T-cell (primary cell): ENCODE measurements around the gene LDLR. TPM values are rescaled to one million over a fixed set of nuclear protein-coding genes. Genes with fewer than 3 reads are reported as not detected.

Experiments
- ATAC-seq, 4 experiments: fragments of 200-7000 bp in 3 of 4; fragments of 150-1000 bp in 1 of 4; cut with Tn5 transposase; replicated peaks in 1 of 4; 1 replicate in 3 of 4; 2 replicates in 1 of 4; pipeline ENCODE4 v1.10.0; 2021; ENCODE audit warnings: moderate library complexity in 3 of 4, mild to moderate bottlenecking in 2 of 4, moderate number of reproducible peaks in 1 of 4
- CTCF ChIA-PET, 2 donors: fragments of 300-600 bp; sonication (Branson Sonifier 250); formaldehyde crosslinking; loops; one replicate each; lab custom pipeline; 2022; ENCODE audit warnings: antibody characterized with exemption in 2 of 2; lab: Charles Lee
- POLR2A ChIA-PET, 2 donors: fragments of 300-600 bp; sonication (Branson Sonifier 250); formaldehyde crosslinking; loops; one replicate each; lab custom pipeline; 2022; ENCODE audit warnings: antibody characterized with exemption in 2 of 2; lab: Charles Lee
- DNase-seq, 35 experiments: peaks; one replicate each; pipeline versions ENCODE4 v3.0.0 to v3.0.0-alpha.2; 2013 to 2023
- H3K27ac ChIP-seq: one replicate; pipeline ENCODE4 v1.5.1; 2013; ENCODE audit warnings: low read length
- H3K27me3 ChIP-seq, 2 experiments: replicated peaks in 1 of 2; 1 replicate in 1 of 2; 2 replicates in 1 of 2; pipeline versions ENCODE4 v1.6.1 to v1.7.0; 2013; ENCODE audit warnings: low read length in 1 of 2, mixed read lengths in 1 of 2; ENCODE audit not compliant: control insufficient read depth in 2 of 2, insufficient read depth in 2 of 2; ENCODE audit errors: extremely low read depth in 1 of 2
- H3K36me3 ChIP-seq, 2 donors: 1 replicate in 1 of 2; 2 replicates in 1 of 2; pipeline versions ENCODE4 v1.6.1 to v1.7.0; 2013; ENCODE audit warnings: low read length in 1 of 2; ENCODE audit not compliant: control insufficient read depth in 2 of 2, insufficient read depth in 1 of 2; ENCODE audit errors: extremely low read depth in 1 of 2
- H3K4me1 ChIP-seq, 2 experiments: 1 replicate in 1 of 2; 2 replicates in 1 of 2; pipeline versions ENCODE4 v1.6.1 to v1.7.0; 2013; ENCODE audit warnings: low read length in 2 of 2, mixed read lengths in 1 of 2; ENCODE audit not compliant: insufficient read depth in 2 of 2, control insufficient read depth in 1 of 2; ENCODE audit errors: extremely low read depth in 1 of 2
- H3K4me3 ChIP-seq, 2 donors: 1 replicate in 1 of 2; 2 replicates in 1 of 2; pipeline versions ENCODE4 v1.5.1 to v1.7.0; 2013; ENCODE audit warnings: mild to moderate bottlenecking in 2 of 2, low read length in 1 of 2, moderate library complexity in 1 of 2; ENCODE audit not compliant: control insufficient read depth in 1 of 2; ENCODE audit errors: extremely low read depth in 1 of 2
- H3K9me3 ChIP-seq: 2 replicates; pipeline ENCODE4 v1.7.0; 2013
- H3K27ac Mint-ChIP-seq, 2 donors: one replicate each; pipeline ENCODE4 v1.8.0; 2020 to 2021; ENCODE audit warnings: mild to moderate bottlenecking in 2 of 2, mixed read lengths in 2 of 2
- H3K27me3 Mint-ChIP-seq, 2 donors: one replicate each; pipeline ENCODE4 v1.8.0; 2021 to 2022; ENCODE audit warnings: mixed read lengths in 2 of 2
- H3K36me3 Mint-ChIP-seq: one replicate; pipeline ENCODE4 v1.8.0; 2021; ENCODE audit warnings: mixed read lengths
- H3K4me1 Mint-ChIP-seq, 3 donors: one replicate each; pipeline ENCODE4 v1.8.0; 2020 to 2022; ENCODE audit warnings: mixed read lengths in 3 of 3, mild to moderate bottlenecking in 1 of 3
- H3K4me3 Mint-ChIP-seq, 3 donors: one replicate each; pipeline ENCODE4 v1.8.0; 2020 to 2022; ENCODE audit warnings: mild to moderate bottlenecking in 3 of 3, mixed read lengths in 3 of 3, moderate library complexity in 3 of 3
- H3K9me3 Mint-ChIP-seq, 3 donors: one replicate each; pipeline ENCODE4 v1.8.0; 2020 to 2022; ENCODE audit warnings: mixed read lengths in 3 of 3
- WGBS: methylation state at CpG from one replicate; pipeline ENCODE4 v1.1.5; 2013; ENCODE audit warnings: missing lambda C conversion rate; ENCODE audit not compliant: insufficient coverage; 5-methylcytosine and 5-hydroxymethylcytosine counted together
- total RNA-seq, 35 experiments: library from RNA in 6 of 35; stranded (reverse) in 6 of 35; fragments of 120-200 nt in 1 of 35; gene quantifications; one replicate each; pipeline versions ENCODE4 v1.2.1 to v1.2.4 and lab custom pipeline; 2013 to 2026

LDLR gene
- total RNA-seq, 5 donors from 2014 or later (not counting 1 experiment from before 2014, with no cell fraction given), result 33.8 to 50.4 (median 42.0) TPM

DNA sequence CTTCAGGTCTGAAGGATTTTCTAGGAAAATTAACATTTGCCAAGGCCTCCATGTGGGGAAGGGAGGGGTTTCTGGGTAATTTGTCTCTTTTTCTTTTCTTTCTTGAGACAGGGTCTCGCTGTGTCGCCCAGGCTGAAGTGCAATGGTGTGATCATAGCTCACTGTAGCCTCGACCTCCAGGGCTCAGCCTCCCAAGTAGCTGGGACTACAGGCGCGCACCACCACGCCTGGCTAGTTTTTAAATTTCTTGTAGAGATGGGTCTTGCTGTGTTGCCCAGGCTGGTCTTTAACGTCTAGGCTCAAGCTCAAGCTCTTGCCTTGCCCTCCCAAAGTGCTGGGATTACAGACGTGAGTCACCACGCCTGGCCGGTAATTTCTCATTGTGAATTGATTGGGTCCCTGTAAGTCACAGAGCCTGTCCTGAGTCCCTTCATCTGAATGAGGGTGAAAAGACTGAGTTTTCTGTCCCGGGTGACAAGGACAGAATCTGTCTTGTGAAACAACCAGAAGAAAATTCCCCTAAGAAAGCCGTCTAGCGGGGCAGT, 76.3 kb downstream of the LDLR start:
- Mint-ChIP-seq H3K27me3 (no peaks in the 10 kb centered on the region), H3K4me1 (no peaks in the 10 kb centered on the region), H3K36me3 (no peaks in the 10 kb centered on the region), H3K27ac (no peak overlapping the region), H3K4me3 (no peak overlapping the region), H3K9me3 (no peaks in the 10 kb centered on the region)
- WGBS, result 83% methylated on average over 7 of the region's 13 CpGs
- H3K9me3 ChIP-seq, result no peaks in the 10 kb centered on the region
- ChIA-PET CTCF (interaction anchor here in 1 of 2 donors (0.5 kb wide), 1 partner anchor 96 kb away, joined by 4 read pairs; no protein-coding TSS in a partner anchor), POLR2A (no interaction called here)
- H3K27me3 ChIP-seq, result peaks cover 0 to 18% of the 10 kb centered on the region in 2 experiments
- DNase-seq (no peak), ATAC-seq (no peak)
- no peaks in the 10 kb centered on the region for H3K4me1 ChIP-seq
- no peak overlapping the region for H3K27ac ChIP-seq
- H3K36me3 ChIP-seq, result no peaks in the 10 kb centered on the region
- H3K4me3 ChIP-seq, result no peak overlapping the region

DNA sequence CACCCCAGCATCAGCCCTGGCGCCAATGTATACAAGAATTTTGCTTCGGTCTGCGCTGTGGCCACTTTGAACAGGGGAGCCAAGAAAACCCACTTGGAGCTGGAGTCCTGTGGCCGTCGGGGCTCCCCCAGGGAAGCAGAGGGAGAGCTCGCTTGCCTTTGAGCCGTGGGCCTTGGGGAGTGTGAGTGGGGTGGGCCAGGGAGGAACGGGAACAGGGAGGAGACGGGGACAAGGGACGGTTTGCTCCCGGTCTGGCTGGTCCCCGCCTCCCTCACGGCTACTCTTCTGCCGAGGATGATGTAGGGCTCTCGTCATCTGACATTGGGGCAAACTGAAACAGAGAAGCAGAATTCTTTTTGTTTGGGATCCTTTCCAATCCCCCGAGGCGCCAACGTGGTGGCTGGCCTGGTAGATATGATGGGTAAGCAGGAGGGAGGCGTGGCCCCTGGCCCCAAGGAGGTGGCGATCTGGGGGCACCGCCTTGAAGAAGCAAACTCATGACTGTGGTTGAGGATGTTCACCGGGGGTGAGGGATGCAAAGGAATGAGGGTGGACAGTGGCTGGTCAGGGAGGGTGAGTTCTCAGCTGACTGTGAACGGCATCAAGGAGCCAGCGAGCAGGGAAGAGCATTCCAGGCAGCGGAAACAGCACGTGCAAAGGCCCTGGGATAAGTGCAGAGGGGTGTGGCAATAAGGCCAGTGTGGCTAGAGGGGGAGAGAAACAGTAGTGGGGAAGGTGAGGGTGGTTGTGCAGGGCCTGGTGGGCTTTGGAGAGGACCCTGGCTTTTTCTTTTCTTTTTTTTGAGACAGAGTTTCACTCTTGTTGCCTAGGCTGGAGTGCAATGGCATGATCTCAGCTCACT, 77.2 kb downstream of the LDLR start:
- DNase-seq (no peak), ATAC-seq (no peak)
- ChIA-PET CTCF (interaction anchor here in 1 of 2 donors (0.5 to 0.7 kb wide), 2 partner anchors 53 to 97 kb away, joined by 3 to 4 read pairs; no protein-coding TSS in a partner anchor), POLR2A (no interaction called here)
- 89% methylated on average over 24 of the region's 26 CpGs for WGBS
- no peaks in the 10 kb centered on the region for H3K4me1 Mint-ChIP-seq
- H3K4me3 ChIP-seq, result no peak overlapping the region
- H3K27ac ChIP-seq, result no peak overlapping the region
- H3K4me1 ChIP-seq, result no peaks in the 10 kb centered on the region
- H3K36me3 ChIP-seq, result no peaks in the 10 kb centered on the region
- no peak overlapping the region for H3K4me3 Mint-ChIP-seq
- H3K36me3 Mint-ChIP-seq, result no peaks in the 10 kb centered on the region
- peaks cover 0 to 18% of the 10 kb centered on the region in 2 experiments for H3K27me3 ChIP-seq
- no peak overlapping the region for H3K27ac Mint-ChIP-seq
- H3K27me3 Mint-ChIP-seq, result no peaks in the 10 kb centered on the region
- H3K9me3 Mint-ChIP-seq, result no peaks in the 10 kb centered on the region
- no peaks in the 10 kb centered on the region for H3K9me3 ChIP-seq

- 89% methylated on average over 7 of the region's 7 CpGs for WGBS
- CTCF ChIA-PET, result no interaction called here
Observed at GRCh38 chr19:11168568-11168967, 79.3 kb downstream of the LDLR start.

DNA sequence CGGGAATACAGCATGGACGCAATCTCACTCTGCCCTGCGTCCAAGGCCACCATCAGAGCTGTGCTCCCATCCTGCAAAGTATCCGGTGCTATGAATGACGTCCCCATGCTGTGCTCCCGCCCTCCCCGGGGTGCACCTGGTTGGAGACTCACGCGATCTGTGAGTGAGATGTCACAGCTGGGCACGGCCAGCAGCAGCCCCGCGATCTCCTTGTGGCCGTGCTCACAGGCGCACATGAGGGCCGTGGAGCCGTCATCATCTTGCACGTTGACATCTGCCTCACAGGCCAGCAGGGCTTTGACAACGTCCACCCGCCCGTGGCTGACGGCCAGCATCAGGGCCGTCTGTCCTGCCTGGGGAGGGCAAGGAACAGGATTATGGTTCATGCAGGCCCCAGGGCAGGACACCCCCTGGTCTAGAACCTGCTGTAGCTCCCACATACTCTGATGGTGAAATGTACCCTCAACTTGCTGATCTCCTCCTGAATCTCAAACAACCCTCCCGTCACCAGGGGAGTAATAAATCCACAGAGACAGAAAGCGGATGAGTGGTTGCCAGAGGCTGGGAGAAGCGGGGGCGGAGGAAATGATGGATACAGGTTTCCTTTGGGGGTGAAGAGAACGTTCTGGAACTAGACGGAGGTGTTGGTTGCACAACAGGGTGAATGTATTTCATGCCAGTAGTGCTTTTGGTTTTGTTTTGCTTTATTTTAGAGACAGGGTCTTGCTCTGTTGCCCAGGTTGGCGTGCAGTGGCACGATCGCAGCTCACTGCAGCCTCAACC, 80.8 kb downstream of the LDLR start:
- Histone ChIP-seq H3K27me3 (peaks cover 0 to 10% of the 10 kb centered on the region in 2 experiments), H3K27ac (no peak overlapping the region), H3K36me3 (no peaks in the 10 kb centered on the region), H3K4me1 (no peaks in the 10 kb centered on the region), H3K4me3 (no peak overlapping the region), H3K9me3 (no peaks in the 10 kb centered on the region)
- Mint-ChIP-seq H3K9me3 (no peaks in the 10 kb centered on the region), H3K36me3 (no peaks in the 10 kb centered on the region), H3K4me1 (no peaks in the 10 kb centered on the region), H3K27me3 (no peaks in the 10 kb centered on the region), H3K27ac (no peak overlapping the region), H3K4me3 (no peak overlapping the region)
- WGBS, result 91% methylated on average over 26 of the region's 31 CpGs
- ATAC-seq (no peak), DNase-seq (no peak)
- ChIA-PET POLR2A (no interaction called here), CTCF (no interaction called here)

More at GRCh38 chr19:11168568-11168967, 79.3 kb downstream of the LDLR start:
- ATAC-seq, result no peak
- H3K9me3 ChIP-seq, result no peaks in the 10 kb centered on the region
- H3K9me3 Mint-ChIP-seq, result no peaks in the 10 kb centered on the region
- no peak overlapping the region for H3K27ac ChIP-seq
- H3K36me3 ChIP-seq, result no peaks in the 10 kb centered on the region
- POLR2A ChIA-PET, result no interaction called here
- peaks cover 0 to 15% of the 10 kb centered on the region in 2 experiments for H3K27me3 ChIP-seq
- H3K27me3 Mint-ChIP-seq, result no peaks in the 10 kb centered on the region
- no peak overlapping the region for H3K4me3 ChIP-seq
- no peak for DNase-seq
- H3K36me3 Mint-ChIP-seq, result no peaks in the 10 kb centered on the region
- no peak overlapping the region for H3K27ac Mint-ChIP-seq
- no peaks in the 10 kb centered on the region for H3K4me1 Mint-ChIP-seq
- no peaks in the 10 kb centered on the region for H3K4me1 ChIP-seq
- no peak overlapping the region for H3K4me3 Mint-ChIP-seq

DNA sequence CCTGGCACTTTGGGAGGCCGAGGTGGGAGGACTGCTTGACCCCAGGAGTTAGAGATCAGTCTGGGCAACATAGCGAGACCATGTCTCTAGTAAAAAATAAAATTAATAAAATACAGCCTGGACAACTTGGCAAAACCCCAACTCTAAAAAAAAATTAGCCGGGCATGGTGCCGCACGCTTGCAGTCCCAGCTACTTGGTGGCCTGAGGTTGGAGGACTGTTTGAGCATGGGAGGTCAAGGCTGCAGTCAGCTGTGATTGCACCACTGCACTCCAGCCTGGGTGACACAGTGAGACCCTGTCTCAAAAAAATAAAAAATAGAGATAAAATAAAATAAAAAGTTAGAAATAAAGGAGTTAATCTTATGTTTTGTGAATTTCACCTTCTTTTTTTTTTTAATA, 81.9 kb downstream of the LDLR start:
- DNase-seq, result no peak
- no peak for ATAC-seq
- Mint-ChIP-seq H3K36me3 (no peaks in the 10 kb centered on the region), H3K4me1 (no peaks in the 10 kb centered on the region), H3K4me3 (no peak overlapping the region), H3K9me3 (no peaks in the 10 kb centered on the region), H3K27ac (no peak overlapping the region), H3K27me3 (no peaks in the 10 kb centered on the region)
- Histone ChIP-seq H3K9me3 (no peaks in the 10 kb centered on the region), H3K4me1 (no peaks in the 10 kb centered on the region), H3K36me3 (no peaks in the 10 kb centered on the region), H3K27me3 (peaks cover 0 to 10% of the 10 kb centered on the region in 2 experiments), H3K27ac (no peak overlapping the region), H3K4me3 (no peak overlapping the region)
- ChIA-PET CTCF (no interaction called here), POLR2A (no interaction called here)
- WGBS, result no CpG with 5 or more reads among the region's 5 CpGs

DNA sequence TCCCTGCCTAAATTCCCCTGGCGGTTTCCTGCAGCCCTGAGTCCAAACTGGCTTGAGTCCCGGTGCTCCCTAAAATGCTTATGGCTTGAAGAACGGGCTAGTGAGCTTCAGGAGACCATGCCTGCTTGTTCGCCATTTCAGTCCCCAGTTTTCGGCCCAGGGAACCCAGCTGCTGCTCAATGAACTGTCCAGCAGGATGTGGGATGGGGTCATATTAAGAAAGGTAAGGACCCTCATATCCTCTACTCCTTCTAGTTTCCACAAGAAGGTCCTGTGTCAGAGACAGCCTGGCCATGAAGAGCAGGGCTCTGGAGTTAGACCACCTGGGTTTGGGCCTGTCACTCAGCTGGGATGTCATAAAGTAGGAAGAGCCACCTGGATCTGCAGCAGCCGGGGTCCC, 83.3 kb downstream of the LDLR start:
- ATAC-seq, result no peak
- CTCF ChIA-PET, result interaction anchor here in 1 of 2 donors (0.6 kb wide), 1 partner anchor 24 kb away, joined by 3 read pairs; no protein-coding TSS in a partner anchor

More for the DNA sequence above, 83.3 kb downstream of the LDLR start:
- POLR2A ChIA-PET, result no interaction called here
- H3K4me3 Mint-ChIP-seq, result no peak overlapping the region
- H3K36me3 ChIP-seq, result no peaks in the 10 kb centered on the region
- H3K4me3 ChIP-seq, result no peak overlapping the region
- peaks cover 0 to 4% of the 10 kb centered on the region in 2 experiments for H3K27me3 ChIP-seq
- no peaks in the 10 kb centered on the region for H3K9me3 Mint-ChIP-seq
- no peaks in the 10 kb centered on the region for H3K4me1 Mint-ChIP-seq
- H3K36me3 Mint-ChIP-seq, result no peaks in the 10 kb centered on the region
- H3K27ac ChIP-seq, result no peak overlapping the region
- H3K9me3 ChIP-seq, result no peaks in the 10 kb centered on the region
- H3K27me3 Mint-ChIP-seq, result no peaks in the 10 kb centered on the region
- no peak overlapping the region for H3K27ac Mint-ChIP-seq
- no peaks in the 10 kb centered on the region for H3K4me1 ChIP-seq
- no peak for DNase-seq
- WGBS, result 82% methylated on average over 5 of the region's 6 CpGs
